Mesenchymal stem cell (in vitro differentiated cells and primary cell): ENCODE measurements around the gene CD177.
"Not testable (repeated sequence)": the region's sequence is repeated elsewhere in the genome, so short reads cannot be mapped to it uniquely, and the experiment has no call there.

Experiments
- DNase-seq: peaks from one replicate; pipeline ENCODE4 v3.0.0-alpha.2; 2013
- H2AFZ ChIP-seq: one replicate; pipeline ENCODE4 v1.6.1; 2013; ENCODE audit warnings: low read depth, mild to moderate bottlenecking, control low read depth, inconsistent platforms, low read length, moderate library complexity
- H2AK5ac ChIP-seq: 2 replicates; pipeline ENCODE4 v1.6.1; 2013; ENCODE audit warnings: low read length, moderate library complexity, mild to moderate bottlenecking, inconsistent platforms; ENCODE audit not compliant: severe bottlenecking
- H2BK120ac ChIP-seq: one replicate; pipeline ENCODE4 v1.6.1; 2013; ENCODE audit warnings: low read depth, mild to moderate bottlenecking, inconsistent platforms, low read length, moderate library complexity
- H2BK12ac ChIP-seq, 2 experiments: one replicate each; pipeline ENCODE4 v1.6.1; 2013; ENCODE audit warnings: inconsistent platforms in 2 of 2, low read length in 2 of 2, mild to moderate bottlenecking in 2 of 2, moderate library complexity in 2 of 2, control low read depth in 1 of 2
- H2BK15ac ChIP-seq: one replicate; pipeline ENCODE4 v1.6.1; 2013; ENCODE audit warnings: mild to moderate bottlenecking, low read depth, inconsistent platforms; ENCODE audit not compliant: poor library complexity, severe bottlenecking
- H2BK5ac ChIP-seq: 2 replicates; pipeline ENCODE4 v1.6.1; 2013; ENCODE audit warnings: low read depth, mild to moderate bottlenecking, low read length, control low read depth, inconsistent platforms; ENCODE audit not compliant: poor library complexity, severe bottlenecking
- H3K14ac ChIP-seq, 2 experiments: one replicate each; pipeline ENCODE4 v1.6.1; 2013; ENCODE audit warnings: inconsistent platforms in 2 of 2, low read length in 2 of 2, control low read depth in 1 of 2, mild to moderate bottlenecking in 1 of 2, moderate library complexity in 1 of 2
- H3K18ac ChIP-seq, 2 experiments: one replicate each; pipeline ENCODE4 v1.6.1; 2013; ENCODE audit warnings: inconsistent platforms in 2 of 2, low read length in 2 of 2, control low read depth in 1 of 2, low read depth in 1 of 2, mild to moderate bottlenecking in 1 of 2
- H3K23ac ChIP-seq, 2 experiments: one replicate each; pipeline ENCODE4 v1.6.1; 2013; ENCODE audit warnings: inconsistent platforms in 2 of 2, low read length in 2 of 2, mild to moderate bottlenecking in 2 of 2, moderate library complexity in 2 of 2, control low read depth in 1 of 2
- H3K27ac ChIP-seq: 2 replicates; pipeline ENCODE4 v1.5.1; 2013; ENCODE audit warnings: mild to moderate bottlenecking, moderate library complexity, low read length, control low read depth, inconsistent platforms; ENCODE audit not compliant: poor library complexity, severe bottlenecking
- H3K27me3 ChIP-seq, 2 experiments: 2 replicates each; pipeline versions ENCODE4 v1.6.1 to v1.7.0; 2013; ENCODE audit warnings: low read length in 2 of 2, mild to moderate bottlenecking in 2 of 2, moderate library complexity in 2 of 2, control low read depth in 1 of 2, inconsistent platforms in 1 of 2; ENCODE audit not compliant: control insufficient read depth in 1 of 2, insufficient read depth in 1 of 2
- H3K36me3 ChIP-seq, 2 experiments: 2 replicates each; pipeline versions ENCODE4 v1.6.1 to v1.7.0; 2013; ENCODE audit warnings: low read length in 2 of 2, control low read depth in 1 of 2, inconsistent platforms in 1 of 2, low read depth in 1 of 2, mild to moderate bottlenecking in 1 of 2; ENCODE audit not compliant: insufficient read depth in 2 of 2, control insufficient read depth in 1 of 2
- H3K4ac ChIP-seq, 2 experiments: one replicate each; pipeline ENCODE4 v1.6.1; 2013; ENCODE audit warnings: inconsistent platforms in 2 of 2, low read length in 2 of 2, mild to moderate bottlenecking in 2 of 2, moderate library complexity in 2 of 2, control low read depth in 1 of 2, low read depth in 1 of 2
- H3K4me1 ChIP-seq: 2 replicates; pipeline ENCODE4 v1.6.1; 2013; ENCODE audit warnings: low read depth, low read length, control low read depth; ENCODE audit not compliant: control insufficient read depth, insufficient read depth
- H3K4me2 ChIP-seq: 2 replicates; pipeline ENCODE4 v1.6.1; 2013; ENCODE audit warnings: low read length, mild to moderate bottlenecking, inconsistent platforms; ENCODE audit not compliant: poor library complexity, severe bottlenecking
- H3K4me3 ChIP-seq, 2 experiments: 2 replicates each; pipeline versions ENCODE4 v1.5.1 to v1.7.0; 2013; ENCODE audit warnings: low read length in 2 of 2, mild to moderate bottlenecking in 2 of 2, control low read depth in 1 of 2, low read depth in 1 of 2; ENCODE audit not compliant: insufficient read depth in 1 of 2
- H3K79me1 ChIP-seq: replicated peaks from 2 replicates; pipeline ENCODE4 v1.6.1; 2013; ENCODE audit warnings: mild to moderate bottlenecking, control low read depth, low read length, inconsistent platforms; ENCODE audit not compliant: poor library complexity, severe bottlenecking
- H3K9ac ChIP-seq: 2 replicates; pipeline ENCODE4 v1.7.0; 2013; ENCODE audit warnings: mild to moderate bottlenecking, low read length, moderate library complexity
- H3K9me3 ChIP-seq: 2 replicates; pipeline ENCODE4 v1.7.0; 2013; ENCODE audit warnings: mild to moderate bottlenecking, low read length; ENCODE audit not compliant: control insufficient read depth
- H4K8ac ChIP-seq: one replicate; pipeline ENCODE4 v1.6.1; 2013; ENCODE audit warnings: inconsistent platforms, mild to moderate bottlenecking, low read length, moderate library complexity
- H4K91ac ChIP-seq: one replicate; pipeline ENCODE4 v1.6.1; 2013; ENCODE audit warnings: mild to moderate bottlenecking, low read length, inconsistent platforms
- WGBS: methylation state at CpG from one replicate; pipeline ENCODE4 v1.1.7; 2013; ENCODE audit warnings: mixed read lengths; 5-methylcytosine and 5-hydroxymethylcytosine counted together

CD177 gene

DNA sequence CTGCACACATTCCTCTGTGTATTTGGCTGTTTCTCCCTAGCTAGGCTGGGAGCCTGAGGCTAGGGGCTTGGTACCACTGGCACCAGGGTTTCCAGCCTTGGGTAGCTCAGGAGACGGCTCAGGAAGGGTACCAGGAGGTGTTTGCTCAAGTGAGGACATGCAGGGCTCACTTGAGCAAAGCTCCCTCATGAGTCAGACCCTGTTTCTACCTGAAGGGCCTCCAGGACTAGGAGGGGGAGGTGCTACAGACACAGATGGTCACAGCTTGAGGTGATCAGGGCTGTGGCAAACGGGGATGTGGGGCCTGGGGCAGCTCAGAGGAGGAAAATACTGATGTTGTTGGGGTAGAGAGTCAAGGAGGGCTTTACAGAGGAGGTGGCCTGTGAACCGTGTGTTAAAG, 3.3 kb downstream of the CD177 start:
- not testable (repeated sequence) for H2BK120ac ChIP-seq, H3K4me1 ChIP-seq, H3K27ac ChIP-seq, H4K8ac ChIP-seq, H3K9me3 ChIP-seq, H3K9ac ChIP-seq, H2BK5ac ChIP-seq, H4K91ac ChIP-seq, H3K4ac ChIP-seq, H2BK12ac ChIP-seq, H3K4me2 ChIP-seq, H2BK15ac ChIP-seq, H3K79me1 ChIP-seq, H3K36me3 ChIP-seq, H2AFZ ChIP-seq, DNase-seq, H2AK5ac ChIP-seq, H3K14ac ChIP-seq, H3K4me3 ChIP-seq, H3K23ac ChIP-seq, H3K18ac ChIP-seq
- peaks cover 11 to 31% of the 10 kb centered on the region in 2 experiments for H3K27me3 ChIP-seq
- no CpG with 5 or more reads among the region's 3 CpGs for WGBS

DNA sequence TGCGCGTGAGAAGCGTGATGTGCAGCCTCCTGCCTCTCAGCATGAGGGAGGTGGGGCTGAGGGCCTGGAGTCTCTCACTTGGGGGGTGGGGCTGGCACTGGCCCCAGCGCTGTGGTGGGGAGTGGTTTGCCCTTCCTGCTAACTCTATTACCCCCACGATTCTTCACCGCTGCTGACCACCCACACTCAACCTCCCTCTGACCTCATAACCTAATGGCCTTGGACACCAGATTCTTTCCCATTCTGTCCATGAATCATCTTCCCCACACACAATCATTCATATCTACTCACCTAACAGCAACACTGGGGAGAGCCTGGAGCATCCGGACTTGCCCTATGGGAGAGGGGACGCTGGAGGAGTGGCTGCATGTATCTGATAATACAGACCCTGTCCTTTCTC, 8.7 kb downstream of the CD177 start:
- Histone ChIP-seq H3K27me3 (peaks cover 0 to 14% of the 10 kb centered on the region in 2 experiments), H2BK15ac (no peak overlapping the region), H2BK120ac (no peak overlapping the region), H3K4me3 (no peak overlapping the region), H3K4me1 (no peaks in the 10 kb centered on the region), H3K36me3 (no peaks in the 10 kb centered on the region), H4K8ac (no peak overlapping the region), H3K18ac (no peak overlapping the region), H2BK12ac (no peak overlapping the region), H3K9ac (no peak overlapping the region), H3K4me2 (no peak overlapping the region), H2AFZ (no peak overlapping the region), H3K27ac (no peak overlapping the region), H2AK5ac (no peak overlapping the region), H3K4ac (no peak overlapping the region), H3K9me3 (no peaks in the 10 kb centered on the region), H3K23ac (no peak overlapping the region), H4K91ac (no peak overlapping the region), H3K14ac (no peak overlapping the region), H2BK5ac (no peak overlapping the region), H3K79me1 (no peaks in the 10 kb centered on the region)
- WGBS, result 84% methylated on average over 6 of the region's 8 CpGs
- no peak for DNase-seq

DNA sequence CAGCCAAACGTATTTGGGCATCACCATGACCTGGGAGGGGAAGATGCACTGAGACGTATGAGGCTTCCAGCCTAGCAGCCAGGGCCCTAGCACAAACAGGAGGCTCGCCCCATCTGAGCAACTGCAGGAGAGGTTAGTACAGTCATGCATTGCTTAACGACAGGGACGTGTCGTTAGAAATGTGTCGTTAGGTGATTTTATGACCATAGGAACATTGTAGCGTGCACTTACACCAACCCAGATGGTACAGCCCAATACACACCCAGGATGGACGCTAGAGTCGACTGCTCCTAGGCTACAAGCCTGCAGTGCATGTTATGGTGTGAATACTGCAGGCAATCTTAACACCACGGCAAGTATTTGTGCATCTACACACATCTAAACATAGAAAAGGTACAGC, 9.3 kb downstream of the CD177 start:
- H2BK12ac ChIP-seq, result no peak overlapping the region
- no peak overlapping the region for H2BK15ac ChIP-seq
- no peak overlapping the region for H3K27ac ChIP-seq
- H3K9ac ChIP-seq, result no peak overlapping the region
- H3K4ac ChIP-seq, result no peak overlapping the region
- H3K23ac ChIP-seq, result no peak overlapping the region
- H2BK120ac ChIP-seq, result no peak overlapping the region
- no peak overlapping the region for H3K4me3 ChIP-seq
- no peak overlapping the region for H2AK5ac ChIP-seq
- no peaks in the 10 kb centered on the region for H3K4me1 ChIP-seq
- no peak overlapping the region for H3K4me2 ChIP-seq
- peaks cover 0 to 14% of the 10 kb centered on the region in 2 experiments for H3K27me3 ChIP-seq
- H3K36me3 ChIP-seq, result no peaks in the 10 kb centered on the region
- no peak overlapping the region for H4K8ac ChIP-seq
- no peaks in the 10 kb centered on the region for H3K79me1 ChIP-seq
- no peaks in the 10 kb centered on the region for H3K9me3 ChIP-seq
- 66% methylated on average over 11 of the region's 11 CpGs for WGBS
- H4K91ac ChIP-seq, result no peak overlapping the region
- no peak for DNase-seq
- H2AFZ ChIP-seq, result no peak overlapping the region
- no peak overlapping the region for H3K14ac ChIP-seq
- H2BK5ac ChIP-seq, result no peak overlapping the region
- H3K18ac ChIP-seq, result no peak overlapping the region

DNA sequence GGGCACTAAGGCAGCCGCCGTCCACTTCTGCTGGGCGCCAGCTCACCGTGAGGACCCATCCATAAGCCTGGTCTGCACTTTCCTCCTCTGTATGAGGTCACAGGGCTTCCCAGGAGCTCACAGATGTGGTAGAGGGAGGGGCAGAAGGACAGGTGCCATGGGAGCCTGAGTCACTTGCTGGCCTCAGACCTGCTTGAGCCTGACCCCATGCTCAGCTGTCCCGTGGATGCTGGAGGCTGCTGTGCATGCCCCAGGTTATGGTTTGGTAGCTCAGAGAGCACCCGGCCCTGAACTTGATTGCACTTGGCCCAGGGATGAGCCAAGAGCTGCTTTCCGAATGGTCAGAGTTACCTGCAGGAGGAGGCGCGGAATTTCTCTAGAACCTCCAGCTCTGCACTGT, 12.2 kb downstream of the CD177 start:
- not testable (repeated sequence) for H3K9me3 ChIP-seq, H3K4me1 ChIP-seq, H3K27ac ChIP-seq, H2BK120ac ChIP-seq, H3K79me1 ChIP-seq, H3K36me3 ChIP-seq, H4K8ac ChIP-seq, H2BK5ac ChIP-seq, H3K18ac ChIP-seq, DNase-seq, H3K4me3 ChIP-seq, H2AK5ac ChIP-seq, H2BK12ac ChIP-seq, H3K23ac ChIP-seq, H3K4me2 ChIP-seq, H2BK15ac ChIP-seq, H4K91ac ChIP-seq, H3K14ac ChIP-seq, H3K4ac ChIP-seq, H2AFZ ChIP-seq, H3K9ac ChIP-seq
- peaks cover 0 to 17% of the 10 kb centered on the region in 2 experiments for H3K27me3 ChIP-seq
- 85% methylated on average over 5 of the region's 9 CpGs for WGBS
